A673 (cell line): ENCODE results near the gene FZD7.

Source experiments
- CTCF ChIP-seq: fragments of 300-800, 200-600 bp; sonication (generic); conservative IDR thresholded peaks from 2 replicates; pipeline ENCODE4 v1.5.1; 2017; ENCODE audit warnings: low read depth, mild to moderate bottlenecking, antibody characterized with exemption, low read length, moderate library complexity, mixed read lengths
- EZH2 ChIP-seq: fragments of 200-600 bp; sonication (generic); IDR thresholded peaks from 2 replicates; pipeline ENCODE4 v1.6.1; 2017; ENCODE audit warnings: borderline replicate concordance, low read depth, mild to moderate bottlenecking, mixed read lengths, antibody characterized with exemption, low read length; ENCODE audit not compliant: poor library complexity, severe bottlenecking

DNA sequence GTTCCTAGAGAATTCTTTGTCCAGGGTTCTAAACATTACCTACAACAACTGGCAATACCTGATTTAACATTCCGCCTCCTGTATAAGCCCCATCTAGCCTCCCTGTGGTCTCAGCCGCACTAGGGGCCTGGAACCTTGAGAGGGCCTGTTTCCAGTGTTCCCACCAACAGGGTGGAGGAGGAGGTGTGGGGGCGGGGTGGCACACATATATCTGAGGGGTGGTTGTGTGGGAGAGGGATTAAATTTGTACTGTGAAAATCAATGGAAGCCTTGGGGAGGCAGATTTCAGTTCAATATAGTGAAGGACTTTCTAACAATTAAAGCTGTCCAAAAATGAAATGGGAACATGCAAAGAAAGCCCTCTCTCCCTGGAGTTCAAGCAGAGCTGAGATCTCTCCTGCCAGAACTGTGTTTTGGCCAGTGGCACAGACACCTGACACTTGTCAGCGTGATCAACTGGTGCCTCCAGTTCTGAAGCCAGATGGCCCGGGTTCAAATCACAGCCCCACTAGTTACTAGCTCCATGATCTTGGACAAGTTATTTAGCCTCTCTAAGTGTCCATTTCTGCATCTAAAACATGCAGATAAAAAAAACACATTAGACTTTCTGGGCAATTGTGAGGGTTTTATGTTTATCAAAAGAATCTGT lies 17.0 kb upstream of the FZD7 start:
- TF ChIP-seq CTCF (no peak), EZH2 (no peak)
